Heart right ventricle (tissue), 16 donors: ENCODE data around the gene AFG1L. TPM values are rescaled to one million over a fixed set of nuclear protein-coding genes. Genes with fewer than 3 reads are reported as not detected.
A peak's percentile ranks its signal among the peaks of the same experiment; 100 is the strongest.

Experiments used
- ATAC-seq, 8 donors: fragments of 200-7000 bp; cut with Tn5 transposase; one replicate each; pipeline ENCODE4 v1.9.1; 2020; ENCODE audit warnings: mild to moderate bottlenecking in 8 of 8, moderate library complexity in 8 of 8, moderate number of reproducible peaks in 1 of 8
- DNase-seq, 2 donors: peaks; one replicate each; pipeline ENCODE4 v3.0.0-alpha.2; 2020
- H3K27ac ChIP-seq, 10 donors: fragments of 200-600 bp; sonication (generic) in 2 of 10; one replicate each; pipeline versions ENCODE4 v1.5.0 to v1.8.0; 2020 to 2022; ENCODE audit warnings: mild to moderate bottlenecking in 3 of 10
- H3K27me3 ChIP-seq, 7 donors: fragments of 200-600 bp; one replicate each; pipeline ENCODE4 v1.8.0; 2021 to 2022; ENCODE audit warnings: mild to moderate bottlenecking in 2 of 7
- H3K36me3 ChIP-seq, 9 donors: fragments of 200-600 bp; sonication (generic) in 1 of 9; one replicate each; pipeline versions ENCODE4 v1.5.0 to v1.8.0; 2020 to 2022; ENCODE audit warnings: mild to moderate bottlenecking in 2 of 9
- H3K4me1 ChIP-seq, 9 donors: fragments of 200-600 bp; sonication (generic) in 1 of 9; one replicate each; pipeline versions ENCODE4 v1.5.0 to v1.8.0; 2020 to 2022; ENCODE audit warnings: mild to moderate bottlenecking in 4 of 9
- H3K4me3 ChIP-seq, 10 donors: fragments of 200-600 bp; sonication (generic) in 2 of 10; one replicate each; pipeline versions ENCODE4 v1.5.0 to v1.8.0; 2020 to 2022; ENCODE audit warnings: mild to moderate bottlenecking in 7 of 10, moderate library complexity in 2 of 10
- H3K9me3 ChIP-seq, 11 donors: fragments of 200-600 bp in 10 of 11; sonication (generic) in 2 of 11; one replicate each; pipeline versions ENCODE4 v1.5.0 to v1.8.0; 2013 to 2022; ENCODE audit warnings: mild to moderate bottlenecking in 2 of 11, control low read depth in 1 of 11, moderate library complexity in 1 of 11
- WGBS, 2 donors: extraction: QIAGEN DNeasy Blood & Tissue Kit; methylation state at CpG; one replicate each; pipeline ENCODE4 v1.1.7; 2013; ENCODE audit warnings: inconsistent platforms in 1 of 2; 5-methylcytosine and 5-hydroxymethylcytosine counted together
- intact Hi-C, 10 donors: fragments of 100-400 bp; cut with DNase I; formaldehyde crosslinking; loops; one replicate each; pipeline versions ENCODE4 v1.11.1 to v1.14.2; 2022
- polyA plus RNA-seq, 2 donors: library from polyadenylated mRNA; stranded (reverse); fragments of 200-250 nt; gene quantifications; one replicate each; pipeline ENCODE4 v1.2.3, GENCODE V29; 2013
- total RNA-seq, 10 donors: library from RNA; stranded (reverse); fragmentation: NEBNext Ultra II Directional in 3 of 10; extraction: Animal tissue kit (Norgen Biotek cat#: 25700) in 3 of 10; gene quantifications; one replicate each; pipeline versions ENCODE4 v1.2.1 to v1.2.4, GENCODE V29; 2021 to 2023
- TF ChIP-seq, protein P1 (sequence below), 9 donors: fragments of 200-600 bp; sonication (generic) in 2 of 9; IDR thresholded peaks; one replicate each; pipeline versions ENCODE4 v1.5.0 to v1.8.0; 2021 to 2022; ENCODE audit warnings: antibody characterized with exemption in 9 of 9, mild to moderate bottlenecking in 5 of 9, moderate library complexity in 1 of 9
- donor health status: Arrhythmogenic right ventricular cardiomyopathy.
- donor health status: ischemic (EF 13 %, LVEDD 7.1; RV severe dilation, severe dysfunction).
- donor health status: healthy with polysubstance abuse.
- donor health status: DM: no; HTN: yes; CAD: no.
- donor health status: DM: no; HTN: no; CAD: no.
- donor health status: ischemic (EF 25% LVEDD 6.9; RV normal size, moderate dysfunction).
- donor health status: ischemic (EF 25% LVEDD 5.7; RV mildly dilated, moderate dysfunction).
- donor health status: healthy.
- donor health status: DM: yes; HTN: yes; CAD: no.
- donor health status: Ischemic cardiomyopathy.
- donor health status: ischemic (EF 35%, LVEDD 5.7; RV mildly dilated, moderate dysfunction).
- donor health status: nonischemic (EF 11% LVEDD 7.7; RV severe dilation, severe dysfunction).
- donor health status: DM: yes; HTN: yes; CAD: no.
- donor health status: PGD.
- donor health status: ischemic (EF 29% LVEDD 5.4; RV normal size, mild dysfunction).
- donor health status: nonischemic (EF 23%, LVEDD 6.1; RV moderate dilation, normal function).

Gene AFG1L
- total and polyA plus RNA-seq, 12 donors: 1.9 to 18.8 (median 12.8) TPM

DNA sequence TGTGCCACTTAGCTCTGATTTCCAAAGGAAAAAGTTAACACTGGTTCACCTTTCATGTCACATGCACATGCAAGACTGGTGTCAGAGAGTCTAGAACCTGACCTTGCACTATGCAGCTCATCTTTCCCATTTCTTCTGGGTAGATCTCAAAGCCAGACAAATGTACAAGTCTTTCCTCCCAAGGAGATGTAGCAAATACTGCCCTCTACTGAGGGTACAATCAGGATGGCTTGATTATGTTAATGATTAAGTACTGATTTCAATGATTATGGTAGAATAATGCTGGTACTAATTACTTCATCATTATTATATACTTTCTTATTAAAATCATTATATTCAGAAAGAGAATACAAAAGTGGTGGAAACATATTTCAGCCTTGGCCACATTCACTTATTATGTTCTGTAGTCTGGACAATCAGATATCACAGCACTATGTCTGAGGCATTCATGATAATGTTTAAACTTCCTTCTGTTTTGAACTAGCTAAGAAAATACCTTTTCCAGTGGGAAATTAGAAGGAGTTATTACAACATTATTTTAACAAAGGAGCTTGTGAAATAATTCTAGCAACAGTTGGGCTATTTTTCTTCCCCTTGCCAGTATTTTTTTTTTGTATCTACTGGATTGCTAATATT lies 197.4 kb downstream of the AFG1L start:
- Histone ChIP-seq H3K27me3 (no peaks in the 10 kb centered on the region), H3K27ac (no peak overlapping the region), H3K4me1 (peaks cover 0 to 7% (median 0%) of the 10 kb centered on the region in 9 donors), H3K4me3 (no peak overlapping the region), H3K36me3 (no peaks in the 10 kb centered on the region), H3K9me3 (no peaks in the 10 kb centered on the region)
- ATAC-seq (peak in 3 of 8 donors; percentile 35 to 72 (median 67)), DNase-seq (peak in 1 of 2 donors; percentile 6)
- intact Hi-C loops: loop anchor here in 9 of 10 donors (2.0 to 10.0 kb wide), 6 partner anchors 130 to 380 kb away; partner anchors contain the start of gene SNX3 (in 2 of the 9)
- TF ChIP-seq, protein P1, sequence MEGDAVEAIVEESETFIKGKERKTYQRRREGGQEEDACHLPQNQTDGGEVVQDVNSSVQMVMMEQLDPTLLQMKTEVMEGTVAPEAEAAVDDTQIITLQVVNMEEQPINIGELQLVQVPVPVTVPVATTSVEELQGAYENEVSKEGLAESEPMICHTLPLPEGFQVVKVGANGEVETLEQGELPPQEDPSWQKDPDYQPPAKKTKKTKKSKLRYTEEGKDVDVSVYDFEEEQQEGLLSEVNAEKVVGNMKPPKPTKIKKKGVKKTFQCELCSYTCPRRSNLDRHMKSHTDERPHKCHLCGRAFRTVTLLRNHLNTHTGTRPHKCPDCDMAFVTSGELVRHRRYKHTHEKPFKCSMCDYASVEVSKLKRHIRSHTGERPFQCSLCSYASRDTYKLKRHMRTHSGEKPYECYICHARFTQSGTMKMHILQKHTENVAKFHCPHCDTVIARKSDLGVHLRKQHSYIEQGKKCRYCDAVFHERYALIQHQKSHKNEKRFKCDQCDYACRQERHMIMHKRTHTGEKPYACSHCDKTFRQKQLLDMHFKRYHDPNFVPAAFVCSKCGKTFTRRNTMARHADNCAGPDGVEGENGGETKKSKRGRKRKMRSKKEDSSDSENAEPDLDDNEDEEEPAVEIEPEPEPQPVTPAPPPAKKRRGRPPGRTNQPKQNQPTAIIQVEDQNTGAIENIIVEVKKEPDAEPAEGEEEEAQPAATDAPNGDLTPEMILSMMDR (IDR thresholded peaks at IDR 0.05): peak; percentile 20 to 85 (median 66)

DNA sequence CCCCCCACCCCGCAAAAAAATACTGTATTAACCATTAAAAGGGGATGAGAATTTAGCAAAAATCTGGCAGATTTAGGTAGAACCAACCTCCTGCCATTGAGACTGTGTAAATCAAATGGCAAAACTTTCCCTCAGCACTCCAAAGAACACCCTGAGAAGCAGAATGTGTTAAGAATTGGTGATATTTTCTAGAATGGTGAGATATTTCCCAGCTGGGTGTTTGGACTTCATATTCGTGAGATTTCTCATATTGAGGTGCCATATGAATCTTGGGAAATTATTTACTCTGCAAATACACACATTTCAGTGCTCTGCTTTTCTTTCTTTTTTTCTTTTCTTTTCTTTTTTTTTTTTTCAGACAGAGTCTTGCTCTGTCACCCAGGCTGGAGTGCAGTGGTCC lies 199.6 kb downstream of the AFG1L start:
- peaks cover 0 to 7% (median 0%) of the 10 kb centered on the region in 9 donors for H3K4me1 ChIP-seq
- H3K9me3 ChIP-seq: no peaks in the 10 kb centered on the region
- TF ChIP-seq, protein P1 (IDR thresholded peaks at IDR 0.05): no peak
- ATAC-seq (no peak), DNase-seq (no peak)
- no peak overlapping the region for H3K4me3 ChIP-seq
- intact Hi-C loops: loop anchor here in 8 of 10 donors (5.0 to 10.0 kb wide), 4 partner anchors 132 to 382 kb away; partner anchors contain the start of gene SNX3 (in 2 of the 8)
- H3K27me3 ChIP-seq: no peaks in the 10 kb centered on the region
- no peak overlapping the region for H3K27ac ChIP-seq
- 91 to 93% methylated on average over 2 of the region's 2 CpGs for WGBS, 2 donors
- H3K36me3 ChIP-seq: peaks cover 0 to 4% (median 0%) of the 10 kb centered on the region in 9 donors

DNA sequence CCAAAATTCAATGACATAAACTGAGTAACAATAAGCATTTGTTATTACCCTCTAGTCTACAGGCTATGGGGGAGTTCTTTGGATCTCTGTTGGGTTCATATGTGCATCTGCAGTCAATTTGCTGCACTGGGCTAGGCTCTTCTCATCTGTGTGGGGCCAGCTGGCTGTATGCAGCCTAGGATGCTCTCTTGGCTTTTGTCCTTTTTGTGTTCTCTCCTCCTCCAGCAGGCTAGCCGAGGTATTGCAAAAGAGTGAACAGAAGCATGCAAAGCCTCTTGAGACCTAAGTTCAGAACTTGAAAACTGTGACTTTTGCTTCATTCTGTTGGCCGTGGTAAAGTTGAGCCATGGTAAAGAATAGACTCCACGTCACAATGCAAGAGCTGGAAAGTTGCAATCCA lies 203.0 kb downstream of the AFG1L start:
- no peaks in the 10 kb centered on the region for H3K4me1 ChIP-seq
- H3K27me3 ChIP-seq: no peaks in the 10 kb centered on the region
- H3K4me3 ChIP-seq: no peak overlapping the region
- H3K27ac ChIP-seq: no peak overlapping the region
- DNase-seq: peak in 1 of 2 donors; percentile 9
- intact Hi-C loops: loop anchor here in 7 of 10 donors (10.0 kb wide), 2 partner anchors 233 to 383 kb away; partner anchors contain the start of gene SNX3 (in 2 of the 7)
- H3K9me3 ChIP-seq: no peaks in the 10 kb centered on the region
- ATAC-seq: no peak
- WGBS, 2 donors: 52 to 58% methylated on average over 3 of the region's 3 CpGs
- peaks cover 0 to 7% (median 0%) of the 10 kb centered on the region in 9 donors for H3K36me3 ChIP-seq
- TF ChIP-seq, protein P1 (IDR thresholded peaks at IDR 0.05): peak; percentile 6 to 54 (median 37)

DNA sequence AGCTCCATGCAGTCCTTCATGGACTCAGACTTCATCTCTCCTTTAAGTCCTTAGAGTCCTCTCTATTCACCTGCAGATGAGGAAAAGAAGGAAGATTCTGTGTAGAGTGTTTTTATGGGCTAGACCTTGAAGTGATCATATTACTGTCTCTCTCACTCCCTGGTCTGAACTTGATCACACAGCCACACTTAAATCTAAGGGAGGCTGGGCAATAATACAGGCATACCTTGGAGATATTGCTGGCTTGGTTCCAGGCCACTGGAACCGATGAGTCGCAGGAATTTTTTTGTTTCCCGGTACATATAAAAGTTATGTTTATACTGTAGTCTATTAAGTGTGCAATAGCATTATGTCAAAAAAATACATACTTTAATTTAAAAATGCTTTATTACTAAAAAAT lies 206.7 kb downstream of the AFG1L start:
- intact Hi-C loops: no loop called here
- no peak for ATAC-seq

More for the DNA sequence above, 206.7 kb downstream of the AFG1L start:
- no peak for DNase-seq
- TF ChIP-seq, protein P1 (IDR thresholded peaks at IDR 0.05): no peak
- Histone ChIP-seq H3K4me3 (no peak overlapping the region), H3K36me3 (peaks cover 0 to 10% (median 0%) of the 10 kb centered on the region in 9 donors), H3K27me3 (no peaks in the 10 kb centered on the region), H3K27ac (no peak overlapping the region), H3K4me1 (no peaks in the 10 kb centered on the region), H3K9me3 (peaks cover 0 to 6% (median 0%) of the 10 kb centered on the region in 11 donors)
- WGBS, 2 donors: 69 to 72% methylated on average over 3 of the region's 3 CpGs
